Endothelial cell of umbilical vein (primary cell): ENCODE data around the gene P2RY11.

Experiments used
- GATA2 ChIP-seq: IDR thresholded peaks from 2 replicates; pipeline ENCODE4 v1.7.0; 2011; ENCODE audit warnings: low read depth, mild to moderate bottlenecking, moderate library complexity, mixed read lengths, low read length; ENCODE audit not compliant: insufficient read length, insufficient read depth
- JUN ChIP-seq: IDR thresholded peaks from 2 replicates; pipeline ENCODE4 v1.6.1; 2011; ENCODE audit warnings: borderline replicate concordance, low read depth; ENCODE audit not compliant: insufficient read length, insufficient read depth
- POLR2A ChIP-seq: IDR thresholded peaks from 2 replicates; pipeline ENCODE4 v1.6.1; 2012; ENCODE audit warnings: low read depth, mild to moderate bottlenecking, control low read depth, low read length
- TF ChIP-seq, protein P1 (sequence below), 2 donors: IDR thresholded peaks; 1 replicate in 1 of 2; 2 replicates in 1 of 2; pipeline ENCODE4 v1.5.1; 2011; ENCODE audit warnings: low read length in 2 of 2, mild to moderate bottlenecking in 2 of 2, moderate library complexity in 2 of 2, control low read depth in 1 of 2, inconsistent platforms in 1 of 2, low read depth in 1 of 2; ENCODE audit not compliant: insufficient read depth in 1 of 2; ENCODE audit errors: extremely low read depth in 1 of 2

DNA sequence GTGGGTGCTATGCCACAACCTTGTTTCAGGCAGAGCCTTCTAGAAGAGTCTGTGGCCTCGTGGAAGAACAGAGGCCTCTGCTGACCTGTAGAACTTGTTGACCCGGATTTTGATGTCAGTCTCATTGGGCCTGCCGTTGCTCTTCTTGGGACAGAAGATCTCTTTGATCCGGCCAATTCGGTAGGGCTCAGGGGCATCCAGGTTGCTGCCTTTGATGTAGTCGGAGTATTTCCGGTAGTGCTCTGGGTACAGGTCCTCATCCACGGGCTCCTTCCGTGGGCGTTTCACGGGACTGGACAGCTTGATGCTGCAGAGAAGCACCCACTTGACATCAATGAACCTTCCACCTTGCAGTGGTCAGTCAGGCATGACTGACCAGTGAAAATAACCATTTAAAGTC lies 32.2 kb downstream of the P2RY11 start:
- no peak for TF ChIP-seq GATA2
- no peak for TF ChIP-seq POLR2A
- no peak for TF ChIP-seq JUN
- TF ChIP-seq, protein P1, sequence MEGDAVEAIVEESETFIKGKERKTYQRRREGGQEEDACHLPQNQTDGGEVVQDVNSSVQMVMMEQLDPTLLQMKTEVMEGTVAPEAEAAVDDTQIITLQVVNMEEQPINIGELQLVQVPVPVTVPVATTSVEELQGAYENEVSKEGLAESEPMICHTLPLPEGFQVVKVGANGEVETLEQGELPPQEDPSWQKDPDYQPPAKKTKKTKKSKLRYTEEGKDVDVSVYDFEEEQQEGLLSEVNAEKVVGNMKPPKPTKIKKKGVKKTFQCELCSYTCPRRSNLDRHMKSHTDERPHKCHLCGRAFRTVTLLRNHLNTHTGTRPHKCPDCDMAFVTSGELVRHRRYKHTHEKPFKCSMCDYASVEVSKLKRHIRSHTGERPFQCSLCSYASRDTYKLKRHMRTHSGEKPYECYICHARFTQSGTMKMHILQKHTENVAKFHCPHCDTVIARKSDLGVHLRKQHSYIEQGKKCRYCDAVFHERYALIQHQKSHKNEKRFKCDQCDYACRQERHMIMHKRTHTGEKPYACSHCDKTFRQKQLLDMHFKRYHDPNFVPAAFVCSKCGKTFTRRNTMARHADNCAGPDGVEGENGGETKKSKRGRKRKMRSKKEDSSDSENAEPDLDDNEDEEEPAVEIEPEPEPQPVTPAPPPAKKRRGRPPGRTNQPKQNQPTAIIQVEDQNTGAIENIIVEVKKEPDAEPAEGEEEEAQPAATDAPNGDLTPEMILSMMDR (IDR thresholded peaks at IDR 0.05; ENCODE audit: extremely low read depth in 1 of 2, insufficient read depth in 1 of 2, low read depth in 1 of 2, low read length in 2 of 2): no peak
